ENCODE data around the gene CERCAM.

The CERCAM gene

DNA sequence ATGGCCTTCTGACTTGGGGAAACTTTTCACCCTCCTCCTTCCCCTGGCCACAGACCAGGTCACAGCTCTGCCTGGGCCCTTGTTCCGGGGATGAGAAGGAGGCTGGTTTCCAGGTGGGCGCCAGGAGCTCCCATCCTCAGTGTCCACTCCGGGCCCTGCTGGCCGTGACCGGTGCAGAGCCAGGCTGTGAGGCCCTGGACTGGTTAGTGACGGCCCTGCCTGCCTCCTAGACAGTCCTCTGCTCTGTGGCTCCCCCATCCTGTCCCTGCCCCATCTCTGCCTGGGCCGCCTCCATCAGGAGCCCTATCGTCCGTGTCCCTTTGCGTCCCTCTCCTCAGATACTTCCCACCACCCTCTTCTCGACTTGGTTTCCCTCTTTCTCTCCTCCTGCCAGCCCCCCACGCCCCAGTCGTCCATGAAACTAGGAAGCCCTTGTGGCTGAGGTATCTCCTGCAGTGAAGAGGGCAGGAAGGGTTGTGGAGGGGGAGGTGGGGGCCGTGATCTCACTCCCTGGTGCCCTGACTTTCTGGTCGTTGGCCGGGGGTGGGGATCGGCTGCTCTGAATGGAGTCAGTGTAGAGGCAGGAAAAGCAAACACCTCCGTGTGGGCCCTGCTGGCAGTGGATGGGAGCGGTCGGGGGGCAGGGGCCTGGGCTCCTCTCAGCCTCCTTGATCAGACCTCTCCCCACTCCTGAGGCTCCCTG, 15.4 kb upstream of the CERCAM start:
- TF ChIP-seq OSR1 (CRISPR knock-in tag; IDR thresholded peaks at IDR 0.05) (no peak), GLIS3 (CRISPR knock-in tag; IDR thresholded peaks at IDR 0.05) (no peak), ZC3H10 (CRISPR knock-in tag; IDR thresholded peaks at IDR 0.05) (no peak), RARB (CRISPR knock-in tag; IDR thresholded peaks at IDR 0.05) (no peak), ZNF565 (CRISPR knock-in tag; conservative IDR thresholded peaks at IDR 0.05; ENCODE audit: low read depth) (no peak), ESRRG (CRISPR knock-in tag; IDR thresholded peaks at IDR 0.05) (no peak), ZNF70 (CRISPR knock-in tag; IDR thresholded peaks at IDR 0.05) (no peak), PPARA (CRISPR knock-in tag; IDR thresholded peaks at IDR 0.05; ENCODE audit: borderline replicate concordance) (no peak), TCF4 (CRISPR knock-in tag; IDR thresholded peaks at IDR 0.05; ENCODE audit: borderline replicate concordance) (no peak), SNAI2 (CRISPR knock-in tag; IDR thresholded peaks at IDR 0.05) (no peak)
- TF ChIP-seq, protein P1, sequence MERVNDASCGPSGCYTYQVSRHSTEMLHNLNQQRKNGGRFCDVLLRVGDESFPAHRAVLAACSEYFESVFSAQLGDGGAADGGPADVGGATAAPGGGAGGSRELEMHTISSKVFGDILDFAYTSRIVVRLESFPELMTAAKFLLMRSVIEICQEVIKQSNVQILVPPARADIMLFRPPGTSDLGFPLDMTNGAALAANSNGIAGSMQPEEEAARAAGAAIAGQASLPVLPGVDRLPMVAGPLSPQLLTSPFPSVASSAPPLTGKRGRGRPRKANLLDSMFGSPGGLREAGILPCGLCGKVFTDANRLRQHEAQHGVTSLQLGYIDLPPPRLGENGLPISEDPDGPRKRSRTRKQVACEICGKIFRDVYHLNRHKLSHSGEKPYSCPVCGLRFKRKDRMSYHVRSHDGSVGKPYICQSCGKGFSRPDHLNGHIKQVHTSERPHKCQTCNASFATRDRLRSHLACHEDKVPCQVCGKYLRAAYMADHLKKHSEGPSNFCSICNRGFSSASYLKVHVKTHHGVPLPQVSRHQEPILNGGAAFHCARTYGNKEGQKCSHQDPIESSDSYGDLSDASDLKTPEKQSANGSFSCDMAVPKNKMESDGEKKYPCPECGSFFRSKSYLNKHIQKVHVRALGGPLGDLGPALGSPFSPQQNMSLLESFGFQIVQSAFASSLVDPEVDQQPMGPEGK (CRISPR knock-in tag; IDR thresholded peaks at IDR 0.05; ENCODE audit: borderline replicate concordance): no peak
- TF ChIP-seq, protein P2, sequence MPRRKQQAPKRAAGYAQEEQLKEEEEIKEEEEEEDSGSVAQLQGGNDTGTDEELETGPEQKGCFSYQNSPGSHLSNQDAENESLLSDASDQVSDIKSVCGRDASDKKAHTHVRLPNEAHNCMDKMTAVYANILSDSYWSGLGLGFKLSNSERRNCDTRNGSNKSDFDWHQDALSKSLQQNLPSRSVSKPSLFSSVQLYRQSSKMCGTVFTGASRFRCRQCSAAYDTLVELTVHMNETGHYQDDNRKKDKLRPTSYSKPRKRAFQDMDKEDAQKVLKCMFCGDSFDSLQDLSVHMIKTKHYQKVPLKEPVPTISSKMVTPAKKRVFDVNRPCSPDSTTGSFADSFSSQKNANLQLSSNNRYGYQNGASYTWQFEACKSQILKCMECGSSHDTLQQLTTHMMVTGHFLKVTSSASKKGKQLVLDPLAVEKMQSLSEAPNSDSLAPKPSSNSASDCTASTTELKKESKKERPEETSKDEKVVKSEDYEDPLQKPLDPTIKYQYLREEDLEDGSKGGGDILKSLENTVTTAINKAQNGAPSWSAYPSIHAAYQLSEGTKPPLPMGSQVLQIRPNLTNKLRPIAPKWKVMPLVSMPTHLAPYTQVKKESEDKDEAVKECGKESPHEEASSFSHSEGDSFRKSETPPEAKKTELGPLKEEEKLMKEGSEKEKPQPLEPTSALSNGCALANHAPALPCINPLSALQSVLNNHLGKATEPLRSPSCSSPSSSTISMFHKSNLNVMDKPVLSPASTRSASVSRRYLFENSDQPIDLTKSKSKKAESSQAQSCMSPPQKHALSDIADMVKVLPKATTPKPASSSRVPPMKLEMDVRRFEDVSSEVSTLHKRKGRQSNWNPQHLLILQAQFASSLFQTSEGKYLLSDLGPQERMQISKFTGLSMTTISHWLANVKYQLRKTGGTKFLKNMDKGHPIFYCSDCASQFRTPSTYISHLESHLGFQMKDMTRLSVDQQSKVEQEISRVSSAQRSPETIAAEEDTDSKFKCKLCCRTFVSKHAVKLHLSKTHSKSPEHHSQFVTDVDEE (CRISPR knock-in tag; IDR thresholded peaks at IDR 0.05): no peak
- no peak for ATAC-seq

DNA sequence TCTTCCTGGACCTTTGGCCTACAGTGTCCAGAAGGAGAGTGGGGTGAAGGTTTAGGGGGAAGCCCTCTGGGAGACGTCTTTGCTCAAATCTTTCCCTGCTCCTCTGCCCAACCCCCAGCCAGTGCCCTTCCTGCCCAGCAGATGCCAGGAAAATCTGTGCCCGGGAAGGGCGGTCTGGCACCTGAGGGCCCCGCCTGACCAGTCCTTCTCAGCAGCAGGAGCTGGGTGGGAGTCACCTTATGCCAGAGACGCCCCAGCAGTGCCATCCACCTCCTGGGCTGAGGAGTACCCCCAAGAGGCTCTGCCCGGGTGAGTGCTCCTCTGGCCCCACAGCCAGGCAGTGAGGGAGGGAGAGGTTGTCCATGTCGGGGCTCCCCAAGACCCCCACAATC, 14.9 kb upstream of the CERCAM start:
- no peak for ATAC-seq
- TF ChIP-seq RARB (CRISPR knock-in tag; IDR thresholded peaks at IDR 0.05) (no peak), TOX (CRISPR knock-in tag; IDR thresholded peaks at IDR 0.05; ENCODE audit: borderline replicate concordance) (no peak), SNAI2 (CRISPR knock-in tag; IDR thresholded peaks at IDR 0.05) (no peak), PPARA (CRISPR knock-in tag; IDR thresholded peaks at IDR 0.05; ENCODE audit: borderline replicate concordance) (no peak), BACH2 (CRISPR knock-in tag; IDR thresholded peaks at IDR 0.05; ENCODE audit: borderline replicate concordance) (no peak), GLIS3 (CRISPR knock-in tag; IDR thresholded peaks at IDR 0.05) (no peak), ISL1 (CRISPR knock-in tag; IDR thresholded peaks at IDR 0.05) (no peak), ZNF8 (CRISPR knock-in tag; IDR thresholded peaks at IDR 0.05) (no peak), ESRRG (CRISPR knock-in tag; IDR thresholded peaks at IDR 0.05) (no peak), ZNF565 (CRISPR knock-in tag; conservative IDR thresholded peaks at IDR 0.05; ENCODE audit: low read depth) (no peak), ZNF70 (CRISPR knock-in tag; IDR thresholded peaks at IDR 0.05) (no peak)
- TF ChIP-seq, protein P3, sequence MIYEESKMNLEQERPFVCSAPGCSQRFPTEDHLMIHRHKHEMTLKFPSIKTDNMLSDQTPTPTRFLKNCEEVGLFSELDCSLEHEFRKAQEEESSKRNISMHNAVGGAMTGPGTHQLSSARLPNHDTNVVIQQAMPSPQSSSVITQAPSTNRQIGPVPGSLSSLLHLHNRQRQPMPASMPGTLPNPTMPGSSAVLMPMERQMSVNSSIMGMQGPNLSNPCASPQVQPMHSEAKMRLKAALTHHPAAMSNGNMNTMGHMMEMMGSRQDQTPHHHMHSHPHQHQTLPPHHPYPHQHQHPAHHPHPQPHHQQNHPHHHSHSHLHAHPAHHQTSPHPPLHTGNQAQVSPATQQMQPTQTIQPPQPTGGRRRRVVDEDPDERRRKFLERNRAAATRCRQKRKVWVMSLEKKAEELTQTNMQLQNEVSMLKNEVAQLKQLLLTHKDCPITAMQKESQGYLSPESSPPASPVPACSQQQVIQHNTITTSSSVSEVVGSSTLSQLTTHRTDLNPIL (CRISPR knock-in tag; IDR thresholded peaks at IDR 0.05; ENCODE audit: low read depth): no peak
- TF ChIP-seq, protein P2 (CRISPR knock-in tag; IDR thresholded peaks at IDR 0.05): no peak
- TF ChIP-seq, protein P4, sequence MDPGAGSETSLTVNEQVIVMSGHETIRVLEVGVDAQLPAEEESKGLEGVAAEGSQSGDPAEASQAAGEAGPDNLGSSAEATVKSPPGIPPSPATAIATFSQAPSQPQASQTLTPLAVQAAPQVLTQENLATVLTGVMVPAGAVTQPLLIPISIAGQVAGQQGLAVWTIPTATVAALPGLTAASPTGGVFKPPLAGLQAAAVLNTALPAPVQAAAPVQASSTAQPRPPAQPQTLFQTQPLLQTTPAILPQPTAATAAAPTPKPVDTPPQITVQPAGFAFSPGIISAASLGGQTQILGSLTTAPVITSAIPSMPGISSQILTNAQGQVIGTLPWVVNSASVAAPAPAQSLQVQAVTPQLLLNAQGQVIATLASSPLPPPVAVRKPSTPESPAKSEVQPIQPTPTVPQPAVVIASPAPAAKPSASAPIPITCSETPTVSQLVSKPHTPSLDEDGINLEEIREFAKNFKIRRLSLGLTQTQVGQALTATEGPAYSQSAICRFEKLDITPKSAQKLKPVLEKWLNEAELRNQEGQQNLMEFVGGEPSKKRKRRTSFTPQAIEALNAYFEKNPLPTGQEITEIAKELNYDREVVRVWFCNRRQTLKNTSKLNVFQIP (CRISPR knock-in tag; IDR thresholded peaks at IDR 0.05; ENCODE audit: borderline replicate concordance, low read depth): no peak
- TF ChIP-seq, protein P1 (CRISPR knock-in tag; IDR thresholded peaks at IDR 0.05; ENCODE audit: borderline replicate concordance): no peak
